Caco-2 (cell line): Measurements from ENCODE around the gene CTNND2. TPM values are rescaled to one million over a fixed set of nuclear protein-coding genes. Genes with fewer than 3 reads are reported as not detected.

Source experiments
- BruUV-seq: library from RNA; stranded (reverse); fragments of 400-500 nt; replicated peaks from 2 replicates; lab custom pipeline; 2021; lab: Mats Ljungman, UMichigan
- CTCF ChIA-PET: fragments of 300-600 bp; sonication (Branson Sonifier 250); formaldehyde crosslinking; loops from one replicate; lab custom pipeline; 2022; ENCODE audit warnings: antibody characterized with exemption; lab: Charles Lee
- POLR2A ChIA-PET: fragments of 300-600 bp; sonication (Branson Sonifier 250); formaldehyde crosslinking; loops from one replicate; lab custom pipeline; 2022; ENCODE audit warnings: antibody characterized with exemption; lab: Charles Lee
- DNase-seq, 2 experiments: peaks; one replicate each; pipeline versions ENCODE4 v3.0.0 to v3.0.0-alpha.2; 2020 to 2022
- H3K27me3 ChIP-seq: replicated peaks from 2 replicates; pipeline ENCODE4 v1.6.0; 2011; ENCODE audit warnings: low read length; ENCODE audit not compliant: control insufficient read depth, insufficient read depth
- H3K36me3 ChIP-seq: 2 replicates; pipeline ENCODE4 v1.5.1; 2011; ENCODE audit warnings: low read length; ENCODE audit not compliant: control insufficient read depth, insufficient read depth
- H3K4me1 ChIP-seq: fragments of 250-450 bp; sonication (Bioruptor Pico); 2 replicates; pipeline ENCODE4 v1.5.1; 2020; ENCODE audit warnings: mild to moderate bottlenecking
- H3K4me3 ChIP-seq: 2 replicates; pipeline ENCODE4 v1.5.1; 2011; ENCODE audit warnings: low read depth, mild to moderate bottlenecking, control low read depth, low read length
- H3K9me3 ChIP-seq: fragments of 250-450 bp; sonication (Bioruptor Pico); 2 replicates; pipeline ENCODE4 v1.5.1; 2020; ENCODE audit warnings: mild to moderate bottlenecking, moderate library complexity
- H3K27ac Mint-ChIP-seq: one replicate; pipeline ENCODE4 v1.8.0; 2022; ENCODE audit warnings: mixed read lengths; ENCODE audit not compliant: unreplicated experiment
- H3K27me3 Mint-ChIP-seq: one replicate; pipeline ENCODE4 v1.8.0; 2022; ENCODE audit warnings: mixed read lengths; ENCODE audit not compliant: insufficient read depth, unreplicated experiment
- H3K36me3 Mint-ChIP-seq: one replicate; pipeline ENCODE4 v1.8.0; 2022; ENCODE audit warnings: mild to moderate bottlenecking, mixed read lengths; ENCODE audit not compliant: insufficient read depth, unreplicated experiment
- H3K4me1 Mint-ChIP-seq: one replicate; pipeline ENCODE4 v1.8.0; 2022; ENCODE audit warnings: low read depth, mixed read lengths; ENCODE audit not compliant: unreplicated experiment
- H3K4me3 Mint-ChIP-seq: one replicate; pipeline ENCODE4 v1.8.0; 2022; ENCODE audit warnings: mild to moderate bottlenecking, moderate library complexity, mixed read lengths; ENCODE audit not compliant: unreplicated experiment
- H3K9me3 Mint-ChIP-seq: one replicate; pipeline ENCODE4 v1.8.0; 2022; ENCODE audit warnings: mixed read lengths; ENCODE audit not compliant: unreplicated experiment
- intact Hi-C: fragments of 100-400 bp; cut with micrococcal nuclease; formaldehyde crosslinking; loops from one replicate; pipeline ENCODE4 v1.10.0; 2022; ENCODE audit not compliant: unreplicated experiment
- total RNA-seq: library from RNA; stranded (reverse); gene quantifications from 2 replicates; pipeline ENCODE4 v1.2.3, GENCODE V29; 2022
- TF ChIP-seq, protein P1 (sequence below), 2 experiments: fragments of 200-600 bp in 1 of 2; IDR thresholded peaks; 1 replicate in 1 of 2; 2 replicates in 1 of 2; pipeline versions ENCODE4 v1.5.1 to v1.8.0; 2011 to 2022; ENCODE audit warnings: antibody characterized with exemption in 1 of 2, control low read depth in 1 of 2, inconsistent platforms in 1 of 2, low read depth in 1 of 2, low read length in 1 of 2, mild to moderate bottlenecking in 1 of 2, moderate library complexity in 1 of 2; ENCODE audit not compliant: insufficient read depth in 1 of 2, severe bottlenecking in 1 of 2, unreplicated experiment in 1 of 2

CTNND2 gene
- total RNA-seq, 1 experiment from 2014 or later = 0.32 TPM

GRCh38 chr5:11700391-11700790 lies 203.9 kb downstream of the CTNND2 start:
- peaks cover 3% of the 10 kb centered on the region for H3K27me3 Mint-ChIP-seq
- no peaks in the 10 kb centered on the region for H3K9me3 ChIP-seq
- H3K36me3 Mint-ChIP-seq = no peaks in the 10 kb centered on the region
- H3K9me3 Mint-ChIP-seq = no peaks in the 10 kb centered on the region
- intact Hi-C loops = no loop called here
- H3K4me3 Mint-ChIP-seq = no peak overlapping the region
- H3K27ac Mint-ChIP-seq = no peak overlapping the region
- no peak overlapping the region for H3K4me3 ChIP-seq
- no peaks in the 10 kb centered on the region for H3K4me1 ChIP-seq
- TF ChIP-seq, protein P1, sequence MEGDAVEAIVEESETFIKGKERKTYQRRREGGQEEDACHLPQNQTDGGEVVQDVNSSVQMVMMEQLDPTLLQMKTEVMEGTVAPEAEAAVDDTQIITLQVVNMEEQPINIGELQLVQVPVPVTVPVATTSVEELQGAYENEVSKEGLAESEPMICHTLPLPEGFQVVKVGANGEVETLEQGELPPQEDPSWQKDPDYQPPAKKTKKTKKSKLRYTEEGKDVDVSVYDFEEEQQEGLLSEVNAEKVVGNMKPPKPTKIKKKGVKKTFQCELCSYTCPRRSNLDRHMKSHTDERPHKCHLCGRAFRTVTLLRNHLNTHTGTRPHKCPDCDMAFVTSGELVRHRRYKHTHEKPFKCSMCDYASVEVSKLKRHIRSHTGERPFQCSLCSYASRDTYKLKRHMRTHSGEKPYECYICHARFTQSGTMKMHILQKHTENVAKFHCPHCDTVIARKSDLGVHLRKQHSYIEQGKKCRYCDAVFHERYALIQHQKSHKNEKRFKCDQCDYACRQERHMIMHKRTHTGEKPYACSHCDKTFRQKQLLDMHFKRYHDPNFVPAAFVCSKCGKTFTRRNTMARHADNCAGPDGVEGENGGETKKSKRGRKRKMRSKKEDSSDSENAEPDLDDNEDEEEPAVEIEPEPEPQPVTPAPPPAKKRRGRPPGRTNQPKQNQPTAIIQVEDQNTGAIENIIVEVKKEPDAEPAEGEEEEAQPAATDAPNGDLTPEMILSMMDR (IDR thresholded peaks at IDR 0.05; ENCODE audit: insufficient read depth in 1 of 2, low read depth in 1 of 2, low read length in 1 of 2, severe bottlenecking in 1 of 2, unreplicated experiment in 1 of 2) = no peak
- no TSS peak for BruUV-seq
- DNase-seq = no peak
- H3K4me1 Mint-ChIP-seq = peaks cover 12% of the 10 kb centered on the region
- CTCF ChIA-PET = no interaction called here
- H3K36me3 ChIP-seq = no peaks in the 10 kb centered on the region
- POLR2A ChIA-PET = no interaction called here
- H3K27me3 ChIP-seq = no peaks in the 10 kb centered on the region

GRCh38 chr5:11692636-11693035 lies 211.6 kb downstream of the CTNND2 start:
- ChIA-PET POLR2A (no interaction called here), CTCF (no interaction called here)
- TF ChIP-seq, protein P1 (IDR thresholded peaks at IDR 0.05; ENCODE audit: insufficient read depth in 1 of 2, low read depth in 1 of 2, low read length in 1 of 2, severe bottlenecking in 1 of 2, unreplicated experiment in 1 of 2) = no peak
- Histone ChIP-seq H3K4me1 (no peaks in the 10 kb centered on the region), H3K4me3 (no peak overlapping the region), H3K27me3 (no peaks in the 10 kb centered on the region), H3K9me3 (no peaks in the 10 kb centered on the region), H3K36me3 (no peaks in the 10 kb centered on the region)
- H3K4me3 Mint-ChIP-seq = no peak overlapping the region
- no peaks in the 10 kb centered on the region for H3K4me1 Mint-ChIP-seq
- no peak overlapping the region for H3K27ac Mint-ChIP-seq
- DNase-seq = no peak
- no peaks in the 10 kb centered on the region for H3K27me3 Mint-ChIP-seq
- intact Hi-C loops = no loop called here
- no peaks in the 10 kb centered on the region for H3K9me3 Mint-ChIP-seq
- no TSS peak for BruUV-seq
- no peaks in the 10 kb centered on the region for H3K36me3 Mint-ChIP-seq

- ChIA-PET POLR2A (no interaction called here), CTCF (no interaction called here)
- Mint-ChIP-seq H3K4me3 (no peak overlapping the region), H3K36me3 (no peaks in the 10 kb centered on the region), H3K27ac (no peak overlapping the region), H3K4me1 (no peaks in the 10 kb centered on the region), H3K27me3 (no peaks in the 10 kb centered on the region), H3K9me3 (no peaks in the 10 kb centered on the region)
- no TSS peak for BruUV-seq
- DNase-seq = no peak
- intact Hi-C loops = no loop called here
- Histone ChIP-seq H3K4me1 (no peaks in the 10 kb centered on the region), H3K9me3 (no peaks in the 10 kb centered on the region), H3K4me3 (no peak overlapping the region), H3K36me3 (no peaks in the 10 kb centered on the region), H3K27me3 (no peaks in the 10 kb centered on the region)
- TF ChIP-seq, protein P1 (IDR thresholded peaks at IDR 0.05; ENCODE audit: insufficient read depth in 1 of 2, low read depth in 1 of 2, low read length in 1 of 2, severe bottlenecking in 1 of 2, unreplicated experiment in 1 of 2) = no peak
Observed at GRCh38 chr5:11687498-11687897, 216.7 kb downstream of the CTNND2 start.
